Epithelial cell of prostate (primary cell): ENCODE measurements around the gene HSF4.
"Not testable (repeated sequence)": the region's sequence is repeated elsewhere in the genome, so short reads cannot be mapped to it uniquely, and the experiment has no call there.

Experiments used
- DNase-seq: peaks from one replicate; pipeline ENCODE4 v3.0.0-alpha.2; 2011; ENCODE audit warnings: low read depth, low spot score
- H3K27ac ChIP-seq: fragments of 450-650 bp; 2 replicates; pipeline ENCODE4 v1.5.1; 2017; ENCODE audit warnings: mild to moderate bottlenecking

Gene HSF4

GRCh38 chr16:67164599-67165061 lies at the start of gene HSF4:
Gene HSF4 (plus strand): TSS chr16:67164745. CDS start chr16:67164812, 67 bp downstream.
- no peak for DNase-seq
- H3K27ac ChIP-seq: no peak within 1 kb of the TSS

DNA sequence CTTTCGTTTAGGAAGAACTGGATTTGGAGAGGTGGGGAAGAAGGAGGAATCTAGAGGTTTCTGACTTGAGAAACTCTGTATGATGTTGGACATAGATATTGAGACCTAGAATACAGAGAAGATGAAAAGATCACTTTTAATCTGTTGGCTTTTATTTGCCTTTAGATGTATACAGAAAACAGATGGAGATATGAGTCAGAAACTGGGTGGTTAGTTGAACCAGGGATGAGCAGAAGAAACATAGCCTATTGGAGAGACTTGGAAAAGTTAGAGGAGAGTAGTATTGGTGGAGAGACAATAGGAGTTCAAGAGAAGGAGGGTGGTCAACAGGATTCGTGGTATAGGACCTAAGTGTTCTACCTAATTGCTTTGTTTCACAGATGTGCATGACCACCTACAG lies 49.8 kb upstream of the HSF4 start:
- no peak overlapping the region for H3K27ac ChIP-seq
- DNase-seq: no peak

DNA sequence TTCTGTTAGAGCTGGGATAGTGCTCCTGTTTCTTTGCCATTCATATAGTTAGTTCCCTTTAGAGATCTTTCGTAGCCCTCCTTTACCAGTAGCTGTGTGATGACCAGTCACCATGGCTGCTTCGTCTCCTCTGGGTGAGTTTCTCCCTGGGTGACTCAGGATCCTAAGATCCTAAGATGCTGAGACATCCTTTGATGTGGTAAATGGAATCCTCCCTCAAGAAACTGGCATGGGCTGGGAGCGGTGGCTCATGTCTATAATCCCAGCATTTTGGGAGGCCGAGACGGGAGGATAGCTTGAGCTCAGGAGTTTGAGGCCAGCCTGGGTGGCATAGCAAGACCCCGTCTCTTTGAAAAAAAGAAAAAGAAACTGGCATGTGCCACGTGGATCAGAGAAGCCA lies 48.9 kb upstream of the HSF4 start:
- H3K27ac ChIP-seq: no peak overlapping the region
- peak; percentile 66 for DNase-seq

- no peak for DNase-seq
- no peak overlapping the region for H3K27ac ChIP-seq
Observed at GRCh38 chr16:67116388-67117311, 47.9 kb upstream of the HSF4 start.

DNA sequence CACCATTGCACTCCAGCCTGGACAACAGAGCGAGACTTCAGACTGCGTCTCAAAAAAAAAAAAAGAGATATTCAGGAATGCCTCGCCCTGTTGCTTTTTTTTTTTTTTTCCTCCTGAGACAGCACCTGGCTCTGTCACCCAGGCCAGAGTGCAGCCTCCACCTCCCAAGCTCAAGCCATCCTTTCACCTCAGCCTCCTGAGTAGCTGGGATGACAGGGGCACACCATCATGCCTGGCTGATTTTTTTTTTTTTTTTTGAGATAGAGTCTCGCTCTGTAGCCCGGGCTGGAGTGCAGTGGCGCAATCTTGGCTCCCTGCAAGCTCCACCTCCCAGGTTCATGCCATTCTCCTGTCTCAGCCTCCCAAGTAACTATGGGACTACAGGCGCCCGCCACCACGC lies 46.8 kb upstream of the HSF4 start:
- DNase-seq: no peak
- no peak overlapping the region for H3K27ac ChIP-seq

DNA sequence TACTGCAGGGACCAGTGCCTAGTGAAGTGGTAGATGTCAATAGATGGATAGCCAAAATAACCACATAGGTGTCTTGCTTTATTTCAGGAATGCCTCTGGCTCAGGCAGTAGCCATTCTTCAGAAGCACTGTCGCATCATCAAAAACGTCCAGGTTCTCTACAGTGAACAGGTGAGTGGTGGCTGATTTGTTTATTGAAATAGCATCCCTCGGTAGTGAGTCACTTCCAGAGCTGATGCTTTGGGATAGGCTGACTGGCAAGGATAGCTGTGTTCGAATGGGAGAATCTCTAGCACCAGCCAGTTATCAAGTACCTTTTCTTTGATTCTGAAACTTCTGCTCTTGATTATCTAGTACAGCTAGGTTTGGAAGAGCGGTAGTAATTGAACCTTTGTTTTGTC lies 44.5 kb upstream of the HSF4 start:
- H3K27ac ChIP-seq: no peak overlapping the region
- DNase-seq: no peak

DNA sequence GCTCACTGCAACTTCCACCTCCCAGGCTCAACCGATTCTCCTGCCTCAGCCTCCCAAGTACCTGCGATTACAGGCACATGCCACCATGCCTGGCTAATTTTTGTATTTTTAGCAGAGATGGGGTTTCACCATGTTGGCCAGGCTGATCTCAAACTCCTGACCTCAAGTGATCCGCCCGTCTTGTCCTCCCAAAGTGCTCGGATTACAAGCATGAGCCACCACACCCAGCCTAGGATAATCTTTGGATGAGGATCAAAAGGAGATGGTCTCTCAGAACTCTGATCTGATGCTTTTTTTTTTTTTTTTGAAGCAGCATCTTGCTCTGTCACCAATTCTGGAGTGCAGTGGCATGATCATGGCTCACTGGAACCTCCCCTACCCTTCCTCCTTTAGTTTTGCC lies 41.7 kb upstream of the HSF4 start:
- DNase-seq: not testable (repeated sequence)

GRCh38 chr16:67128417-67128816 lies 36.1 kb upstream of the HSF4 start:
- no peak for DNase-seq
- no peak overlapping the region for H3K27ac ChIP-seq

More for the DNA sequence above, 41.7 kb upstream of the HSF4 start:
- H3K27ac ChIP-seq: not testable (repeated sequence)

- no peak overlapping the region for H3K27ac ChIP-seq
- DNase-seq: no peak
Observed at GRCh38 chr16:67128887-67129286, 35.7 kb upstream of the HSF4 start.

- H3K27ac ChIP-seq: no peak overlapping the region
- DNase-seq: no peak
Observed at GRCh38 chr16:67129422-67129821, 35.1 kb upstream of the HSF4 start.

DNA sequence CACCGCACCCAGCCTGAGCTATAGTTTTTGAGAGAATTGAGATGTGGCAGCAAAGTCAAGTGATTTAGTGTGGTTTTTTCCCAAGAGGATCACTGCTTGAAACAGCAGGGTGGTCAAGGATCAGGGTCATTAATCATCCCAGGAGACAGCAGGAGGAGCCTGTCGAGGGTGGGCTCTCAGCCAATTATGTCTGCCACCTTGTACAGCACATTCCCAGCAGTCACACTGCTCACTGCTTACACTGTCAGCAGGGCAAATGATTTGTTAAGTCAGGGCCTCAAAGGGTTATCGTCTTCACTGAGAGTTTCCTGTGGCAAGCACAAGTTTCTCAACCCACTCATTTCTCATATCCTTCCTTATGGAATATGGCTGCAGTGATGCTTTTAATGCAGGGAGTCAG lies 26.9 kb upstream of the HSF4 start:
- no peak for DNase-seq
- H3K27ac ChIP-seq: no peak overlapping the region

DNA sequence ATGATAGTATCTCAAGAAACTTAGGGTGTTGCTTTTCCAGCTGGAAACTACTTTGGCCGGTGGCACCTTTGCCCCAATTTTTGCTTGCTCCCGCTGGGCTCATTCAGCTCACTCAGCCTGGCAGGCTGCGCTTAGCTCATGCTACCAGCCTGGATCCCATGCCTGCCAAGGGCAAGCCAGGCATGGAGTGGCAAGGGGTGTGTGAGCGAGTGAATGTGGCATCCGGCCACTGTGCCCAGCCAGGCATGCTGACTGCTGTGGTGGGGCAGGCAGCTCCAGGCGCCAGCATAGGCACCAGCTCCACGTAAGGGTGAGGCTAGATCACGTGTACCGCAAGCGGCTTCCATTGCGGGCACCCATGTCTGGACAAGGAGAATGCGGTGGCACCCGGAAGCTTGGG lies 23.2 kb upstream of the HSF4 start:
- H3K27ac ChIP-seq: no peak overlapping the region
- DNase-seq: no peak

- no peak for DNase-seq
- no peak overlapping the region for H3K27ac ChIP-seq
Observed at GRCh38 chr16:67142342-67142741, 22.2 kb upstream of the HSF4 start.

DNA sequence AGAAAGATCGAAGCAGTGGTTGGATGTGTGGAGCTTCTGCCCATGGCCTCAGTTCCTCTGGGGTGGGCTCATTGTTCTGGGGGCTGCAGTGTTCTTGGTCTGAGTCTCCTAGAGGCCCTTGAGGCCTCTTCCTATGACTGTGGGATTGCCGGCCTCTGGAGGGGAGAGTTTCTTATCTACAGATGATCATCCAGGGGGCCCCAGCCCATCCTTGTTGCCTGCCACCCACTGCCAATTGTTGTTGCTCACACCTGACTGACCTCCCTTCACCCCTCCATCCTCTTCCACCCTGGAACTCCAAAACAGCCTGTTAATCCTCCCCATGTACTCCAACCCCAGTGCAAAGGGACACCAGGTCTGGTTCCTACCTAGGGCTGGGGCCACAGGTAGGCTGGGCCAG lies 19.6 kb upstream of the HSF4 start:
- no peak overlapping the region for H3K27ac ChIP-seq

GRCh38 chr16:67145746-67146145 lies 18.8 kb upstream of the HSF4 start:
- no peak for DNase-seq

More for the DNA sequence above, 19.6 kb upstream of the HSF4 start:
- DNase-seq: no peak

DNA sequence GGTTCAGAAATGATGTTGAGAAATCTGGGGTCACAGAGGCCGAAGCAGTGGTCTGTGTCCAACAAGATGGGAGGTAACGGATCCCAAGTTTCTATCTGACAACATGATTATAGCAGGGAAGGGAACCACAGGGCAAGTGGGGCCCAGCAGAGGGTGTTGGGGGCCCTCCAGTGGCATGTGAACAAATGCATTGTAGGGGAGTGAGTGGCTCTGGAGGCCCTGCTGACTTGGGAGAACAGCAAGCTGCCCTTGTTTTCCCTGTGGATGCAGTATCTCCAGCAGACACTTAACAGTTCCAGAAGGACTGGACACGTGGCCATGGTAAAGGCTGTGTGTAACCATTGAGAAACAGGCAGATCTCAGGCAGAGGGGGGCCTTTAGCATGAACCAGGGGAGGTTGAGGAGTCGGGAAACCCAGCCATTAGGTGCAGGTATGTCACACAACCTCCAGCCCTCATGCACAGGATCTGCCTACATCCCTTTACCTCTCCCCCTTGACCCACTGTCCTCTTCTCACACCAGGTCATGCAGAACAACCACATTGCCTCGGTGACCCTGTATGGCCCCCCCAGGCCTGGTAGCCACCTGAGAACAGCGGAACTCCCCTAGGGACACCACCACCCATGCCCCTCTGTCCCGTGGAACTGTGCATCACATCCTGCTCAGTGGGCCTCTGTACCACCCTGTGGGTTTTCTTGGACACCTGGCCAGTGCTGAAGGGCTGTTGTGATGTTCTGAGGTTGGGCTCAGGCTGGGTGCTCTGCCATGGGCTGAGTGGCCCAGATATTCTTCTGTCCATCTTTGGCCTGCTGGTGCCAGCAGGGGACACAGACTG lies 17.8 kb upstream of the HSF4 start:
- DNase-seq: no peak
- H3K27ac ChIP-seq: peak overlapping the region; percentile 56

More at GRCh38 chr16:67145746-67146145, 18.8 kb upstream of the HSF4 start:
- no peak overlapping the region for H3K27ac ChIP-seq

DNA sequence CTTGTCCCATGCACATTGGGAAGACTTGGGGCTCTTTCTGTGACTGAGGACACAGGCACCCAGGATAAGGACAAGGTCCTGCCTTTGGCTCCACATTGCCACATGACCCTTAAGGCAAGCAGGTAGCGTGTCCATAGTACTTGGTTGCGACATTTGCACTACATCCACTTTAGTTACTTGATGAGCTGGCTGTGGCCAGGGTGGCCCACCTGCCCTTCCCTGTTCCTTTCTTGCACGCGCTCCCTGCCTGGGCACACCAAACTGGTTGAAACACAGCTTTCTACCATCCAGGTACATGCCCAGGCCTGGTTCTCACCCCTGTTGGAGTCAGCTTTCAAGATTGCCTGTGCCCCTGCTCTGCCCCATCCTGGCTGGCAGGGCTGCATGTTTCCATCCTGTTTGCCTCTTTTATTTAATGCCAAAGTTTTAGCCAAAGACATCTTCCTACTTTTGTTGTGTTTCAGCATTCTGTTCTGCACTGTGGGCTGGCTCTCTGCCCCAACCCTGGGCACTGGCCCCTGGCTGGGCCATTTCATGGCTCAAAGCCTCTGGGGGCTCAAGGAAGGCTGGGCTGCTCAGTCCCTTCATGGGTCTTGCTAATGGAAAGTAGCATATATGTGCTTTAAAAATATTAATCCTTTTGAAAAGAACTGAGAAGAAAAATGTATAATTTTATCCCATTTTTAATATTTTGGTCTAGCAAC lies 17.0 kb upstream of the HSF4 start:
- H3K27ac ChIP-seq: peak overlapping the region; percentile 56
- no peak for DNase-seq

DNA sequence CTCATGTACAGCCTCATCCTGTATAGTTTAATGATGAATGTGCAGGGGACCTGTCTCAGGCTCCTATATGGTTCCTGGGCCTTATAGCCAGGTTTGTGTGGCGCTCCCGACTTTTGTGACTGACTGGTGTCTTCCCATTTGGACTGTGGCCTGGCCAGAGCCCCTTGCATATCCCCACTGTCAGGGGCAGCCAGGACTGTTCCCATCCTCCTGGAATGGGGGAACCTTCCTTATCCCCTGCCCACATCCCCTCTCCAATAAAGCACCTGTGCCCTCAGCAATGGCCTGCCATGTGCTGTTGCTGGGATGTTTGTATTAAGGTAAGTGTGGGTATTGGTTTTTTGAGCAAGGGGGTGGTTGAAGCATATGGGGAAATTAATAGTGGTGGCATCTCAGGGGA lies 16.3 kb upstream of the HSF4 start:
- no peak for DNase-seq
- peak overlapping the region; percentile 56 for H3K27ac ChIP-seq

GRCh38 chr16:67148656-67149275 lies 15.8 kb upstream of the HSF4 start:
- H3K27ac ChIP-seq: no peak overlapping the region
- no peak for DNase-seq
